ENCODE data around the gene WIPF2. TPM values are rescaled to one million over a fixed set of nuclear protein-coding genes. Genes with fewer than 3 reads are reported as not detected.

WIPF2 gene
- total and polyA plus RNA-seq, 5 donors from 2014 or later = 8.0 to 40.7 (median 9.6) TPM

DNA sequence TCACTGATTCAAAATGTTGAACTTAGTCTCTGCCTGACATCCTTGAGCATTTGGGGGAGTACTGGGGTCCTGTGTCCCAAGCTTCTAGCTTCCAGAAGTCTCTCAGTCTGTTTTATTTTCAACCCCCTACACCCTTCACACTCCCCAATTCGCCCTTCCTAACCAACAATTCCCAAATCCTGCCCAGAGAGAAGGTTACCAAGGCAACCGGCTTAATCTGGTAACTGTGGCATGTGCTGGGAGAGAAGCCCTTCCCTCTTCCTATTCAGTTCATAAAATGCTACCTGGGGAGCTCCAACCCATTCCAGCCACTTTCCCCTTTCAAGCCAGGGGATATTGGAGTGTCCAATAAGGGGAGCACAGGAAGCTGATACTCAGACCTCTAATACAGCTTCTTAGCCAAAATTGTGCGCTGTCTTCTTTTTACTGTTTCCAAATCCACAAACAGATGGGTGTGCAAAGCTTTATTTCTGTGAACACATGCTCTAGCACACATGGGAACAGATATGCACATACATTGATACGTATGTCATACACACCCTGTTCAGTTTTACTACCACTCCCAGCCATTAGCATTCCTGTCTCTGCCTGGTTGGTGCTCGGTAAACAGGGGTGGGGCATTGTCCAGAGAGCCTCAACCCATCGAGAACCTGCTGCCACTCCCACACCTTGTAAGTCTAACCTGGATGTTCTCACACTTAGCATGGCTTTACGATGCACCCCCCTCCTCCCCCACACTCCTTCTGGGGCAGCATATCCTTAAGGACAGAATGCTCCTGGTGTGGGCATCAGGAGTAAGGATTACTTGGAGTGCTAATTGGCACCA lies 43.0 kb upstream of the WIPF2 start:
- Histone ChIP-seq H3K4me3 (ENCODE audit: low read depth, low read length) (no peak overlapping the region), H3K36me3 (ENCODE audit: control insufficient read depth, insufficient read depth, low read length) (peaks cover 21% of the 10 kb centered on the region), H3K27ac (ENCODE audit: insufficient read depth, low read length, poor library complexity, severe bottlenecking) (no peak overlapping the region), H3K9me3 (ENCODE audit: control insufficient read depth in 2 of 2, low read length in 2 of 2) (no peaks in the 10 kb centered on the region), H3K4me1 (ENCODE audit: control insufficient read depth, insufficient read depth, low read length, poor library complexity, severe bottlenecking) (peaks cover 19% of the 10 kb centered on the region), H3K27me3 (ENCODE audit: control insufficient read depth, insufficient read depth, low read length) (no peaks in the 10 kb centered on the region)
- no peak for ATAC-seq (ENCODE audit: low read depth in 2 of 2)
- Mint-ChIP-seq H3K4me3 (peak overlapping the region in 3 of 4 donors; percentile 62 to 69 (median 68)), H3K27ac (peak overlapping the region in 1 of 3 donors; percentile 38), H3K4me1 (peaks cover 0 to 8% (median 5%) of the 10 kb centered on the region in 4 donors), H3K27me3 (peaks cover 4% of the 10 kb centered on the region), H3K36me3 (peaks cover 16% of the 10 kb centered on the region), H3K9me3 (no peaks in the 10 kb centered on the region)
- DNase-seq = no peak

DNA sequence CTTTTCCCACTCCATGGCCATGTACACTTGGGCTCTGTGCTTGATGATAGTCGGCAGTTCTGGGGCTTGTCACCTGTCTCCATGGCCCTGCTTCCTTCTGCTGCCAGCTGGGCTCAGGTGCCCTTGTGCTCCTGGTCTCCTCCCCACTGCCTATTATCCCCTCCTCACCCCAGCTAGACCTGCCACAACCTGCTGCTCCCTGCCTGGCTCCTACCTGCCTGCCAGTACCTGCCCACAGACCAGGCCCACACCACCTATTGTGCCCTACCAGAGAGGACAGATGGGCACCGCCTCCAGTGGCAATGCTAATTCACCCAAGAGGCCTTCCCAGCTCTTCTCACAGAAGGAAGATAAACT lies 42.4 kb upstream of the WIPF2 start:
- no peak for ATAC-seq (ENCODE audit: low read depth in 2 of 2)

DNA sequence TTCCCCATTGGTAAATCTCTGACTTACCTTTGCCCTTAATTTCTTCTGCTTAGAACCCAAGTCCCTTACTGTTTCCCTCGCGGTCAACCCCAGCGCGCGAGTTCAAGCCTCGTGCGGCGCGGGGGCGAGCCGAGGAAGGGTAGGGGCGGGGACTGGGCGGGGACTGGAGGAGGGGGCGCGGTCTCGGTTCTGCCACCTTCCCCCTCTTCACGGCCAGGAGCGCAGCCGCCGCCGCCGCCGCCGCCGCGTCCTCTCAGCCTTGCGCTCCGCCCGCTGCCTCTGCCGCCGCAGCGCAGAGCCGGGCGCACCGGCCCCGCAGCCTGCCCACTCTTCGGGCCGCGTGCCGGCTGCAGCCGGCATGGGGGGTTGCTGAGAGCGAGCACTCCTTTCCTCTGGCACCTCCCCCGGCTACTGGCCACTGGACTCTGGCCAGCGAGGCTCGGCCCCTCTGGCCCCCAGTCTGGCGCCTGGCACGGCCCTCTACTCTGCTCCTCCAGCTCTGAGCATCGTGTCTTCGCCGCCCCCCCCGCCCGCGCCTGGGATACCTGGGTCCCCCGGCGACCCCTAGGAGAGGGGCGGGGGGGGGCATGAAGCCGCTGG lies 41.7 kb upstream of the WIPF2 start, which contains the start of gene RAPGEFL1:
Gene RAPGEFL1 (plus strand): TSS at position 196 of the 600 bp plus-strand sequence. CDS start 392 bp downstream, at position 588.
- peaks cover 0 to 7% (median 3%) of the 10 kb centered on the region in 4 donors for H3K4me1 Mint-ChIP-seq
- H3K4me3 Mint-ChIP-seq = peak within 1 kb of the TSS; percentile 61 to 69 (median 65)
- Histone ChIP-seq H3K27ac (ENCODE audit: insufficient read depth, low read length, poor library complexity, severe bottlenecking) (no peak within 1 kb of the TSS), H3K4me1 (ENCODE audit: control insufficient read depth, insufficient read depth, low read length, poor library complexity, severe bottlenecking) (peaks cover 19% of the 10 kb centered on the region), H3K9me3 (ENCODE audit: control insufficient read depth in 2 of 2, low read length in 2 of 2) (no peaks in the 10 kb centered on the region), H3K4me3 (ENCODE audit: low read depth, low read length) (peak within 1 kb of the TSS; percentile 21), H3K27me3 (ENCODE audit: control insufficient read depth, insufficient read depth, low read length) (no peaks in the 10 kb centered on the region), H3K36me3 (ENCODE audit: control insufficient read depth, insufficient read depth, low read length) (peaks cover 8% of the 10 kb centered on the region)
- ATAC-seq (ENCODE audit: low read depth in 2 of 2) = peak; percentile 94
- H3K9me3 Mint-ChIP-seq = no peaks in the 10 kb centered on the region
- H3K27ac Mint-ChIP-seq = peak within 1 kb of the TSS in 2 of 3 donors; percentile 38 to 51
- peak; percentile 72 to 89 (median 74) for DNase-seq
- H3K36me3 Mint-ChIP-seq = peaks cover 9% of the 10 kb centered on the region
- peaks cover 4% of the 10 kb centered on the region for H3K27me3 Mint-ChIP-seq

More for the DNA sequence above, 42.4 kb upstream of the WIPF2 start:
- Histone ChIP-seq H3K36me3 (ENCODE audit: control insufficient read depth, insufficient read depth, low read length) (peaks cover 15% of the 10 kb centered on the region), H3K27me3 (ENCODE audit: control insufficient read depth, insufficient read depth, low read length) (no peaks in the 10 kb centered on the region), H3K27ac (ENCODE audit: insufficient read depth, low read length, poor library complexity, severe bottlenecking) (no peak overlapping the region), H3K9me3 (ENCODE audit: control insufficient read depth in 2 of 2, low read length in 2 of 2) (no peaks in the 10 kb centered on the region), H3K4me1 (ENCODE audit: control insufficient read depth, insufficient read depth, low read length, poor library complexity, severe bottlenecking) (peaks cover 19% of the 10 kb centered on the region), H3K4me3 (ENCODE audit: low read depth, low read length) (no peak overlapping the region)
- H3K9me3 Mint-ChIP-seq = no peaks in the 10 kb centered on the region
- peaks cover 10% of the 10 kb centered on the region for H3K36me3 Mint-ChIP-seq
- H3K4me1 Mint-ChIP-seq = peaks cover 0 to 7% (median 3%) of the 10 kb centered on the region in 4 donors
- H3K27me3 Mint-ChIP-seq = peaks cover 4% of the 10 kb centered on the region
- no peak for DNase-seq
- H3K27ac Mint-ChIP-seq = peak overlapping the region in 2 of 3 donors; percentile 38 to 51
- peak overlapping the region; percentile 61 to 69 (median 65) for H3K4me3 Mint-ChIP-seq

DNA sequence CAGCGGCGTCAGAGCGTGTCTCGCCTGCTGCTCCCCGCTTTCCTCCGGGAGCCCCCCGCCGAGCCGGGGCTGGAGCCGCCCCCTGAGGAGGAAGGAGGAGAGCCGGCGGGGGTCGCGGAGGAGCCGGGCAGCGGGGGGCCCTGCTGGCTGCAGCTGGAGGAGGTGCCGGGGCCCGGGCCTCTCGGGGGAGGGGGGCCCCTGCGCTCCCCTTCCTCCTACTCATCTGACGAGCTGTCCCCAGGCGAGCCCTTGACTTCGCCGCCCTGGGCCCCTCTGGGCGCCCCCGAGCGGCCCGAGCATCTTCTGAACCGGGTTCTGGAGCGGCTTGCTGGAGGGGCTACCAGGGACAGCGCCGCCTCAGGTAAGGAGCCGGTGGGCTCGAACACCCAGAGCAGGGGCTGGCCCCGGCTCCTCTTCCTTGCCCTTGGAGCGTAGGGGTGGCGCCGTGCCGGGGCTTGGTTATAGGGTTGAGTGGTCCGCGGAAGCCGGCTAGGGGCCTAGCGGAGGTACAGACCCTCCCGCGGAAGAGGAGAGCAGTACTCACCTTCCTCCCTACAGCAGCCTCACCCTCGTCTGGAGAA lies 41.0 kb upstream of the WIPF2 start:
- Histone ChIP-seq H3K36me3 (ENCODE audit: control insufficient read depth, insufficient read depth, low read length) (peaks cover 5% of the 10 kb centered on the region), H3K4me3 (ENCODE audit: low read depth, low read length) (no peak overlapping the region), H3K27me3 (ENCODE audit: control insufficient read depth, insufficient read depth, low read length) (no peaks in the 10 kb centered on the region), H3K27ac (ENCODE audit: insufficient read depth, low read length, poor library complexity, severe bottlenecking) (no peak overlapping the region), H3K9me3 (ENCODE audit: control insufficient read depth in 2 of 2, low read length in 2 of 2) (no peaks in the 10 kb centered on the region), H3K4me1 (ENCODE audit: control insufficient read depth, insufficient read depth, low read length, poor library complexity, severe bottlenecking) (peaks cover 19% of the 10 kb centered on the region)
- ATAC-seq (ENCODE audit: low read depth in 2 of 2) (no peak), DNase-seq (no peak)
- H3K27me3 Mint-ChIP-seq = peaks cover 4% of the 10 kb centered on the region
- H3K4me3 Mint-ChIP-seq = peak overlapping the region; percentile 33 to 81 (median 68)
- peaks cover 0 to 7% (median 3%) of the 10 kb centered on the region in 4 donors for H3K4me1 Mint-ChIP-seq
- H3K9me3 Mint-ChIP-seq = no peaks in the 10 kb centered on the region
- H3K27ac Mint-ChIP-seq = no peak overlapping the region
- H3K36me3 Mint-ChIP-seq = peaks cover 9% of the 10 kb centered on the region

DNA sequence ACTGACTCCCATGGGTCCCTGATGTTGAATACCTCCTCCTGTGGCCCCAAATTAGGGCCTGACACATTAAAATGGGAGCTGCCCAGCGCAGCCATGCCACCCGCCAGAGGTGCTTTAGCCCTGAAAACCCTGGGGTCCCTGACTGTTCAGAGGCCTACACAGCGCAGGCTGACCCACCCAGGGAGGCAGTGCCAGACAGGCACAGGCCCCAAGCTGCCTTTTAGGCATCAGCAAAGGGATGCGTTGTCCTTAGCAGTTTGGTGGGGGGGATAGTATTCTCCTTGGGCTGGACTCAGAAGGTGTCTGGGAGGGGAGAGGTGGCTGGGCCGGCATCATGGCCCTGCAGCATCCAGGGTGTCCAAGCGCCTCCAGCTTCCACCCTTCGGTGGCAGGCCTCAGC lies 40.4 kb upstream of the WIPF2 start:
- Histone ChIP-seq H3K9me3 (ENCODE audit: control insufficient read depth in 2 of 2, low read length in 2 of 2) (no peaks in the 10 kb centered on the region), H3K4me1 (ENCODE audit: control insufficient read depth, insufficient read depth, low read length, poor library complexity, severe bottlenecking) (peaks cover 19% of the 10 kb centered on the region), H3K36me3 (ENCODE audit: control insufficient read depth, insufficient read depth, low read length) (no peaks in the 10 kb centered on the region), H3K27ac (ENCODE audit: insufficient read depth, low read length, poor library complexity, severe bottlenecking) (no peak overlapping the region), H3K4me3 (ENCODE audit: low read depth, low read length) (no peak overlapping the region), H3K27me3 (ENCODE audit: control insufficient read depth, insufficient read depth, low read length) (no peaks in the 10 kb centered on the region)
- peaks cover 6% of the 10 kb centered on the region for H3K36me3 Mint-ChIP-seq
- ATAC-seq (ENCODE audit: low read depth in 2 of 2) (no peak), DNase-seq (no peak)
- H3K4me3 Mint-ChIP-seq = peak overlapping the region; percentile 33 to 81 (median 68)
- no peaks in the 10 kb centered on the region for H3K9me3 Mint-ChIP-seq
- no peak overlapping the region for H3K27ac Mint-ChIP-seq
- H3K27me3 Mint-ChIP-seq = peaks cover 4% of the 10 kb centered on the region
- H3K4me1 Mint-ChIP-seq = peaks cover 0 to 7% (median 1%) of the 10 kb centered on the region in 4 donors

DNA sequence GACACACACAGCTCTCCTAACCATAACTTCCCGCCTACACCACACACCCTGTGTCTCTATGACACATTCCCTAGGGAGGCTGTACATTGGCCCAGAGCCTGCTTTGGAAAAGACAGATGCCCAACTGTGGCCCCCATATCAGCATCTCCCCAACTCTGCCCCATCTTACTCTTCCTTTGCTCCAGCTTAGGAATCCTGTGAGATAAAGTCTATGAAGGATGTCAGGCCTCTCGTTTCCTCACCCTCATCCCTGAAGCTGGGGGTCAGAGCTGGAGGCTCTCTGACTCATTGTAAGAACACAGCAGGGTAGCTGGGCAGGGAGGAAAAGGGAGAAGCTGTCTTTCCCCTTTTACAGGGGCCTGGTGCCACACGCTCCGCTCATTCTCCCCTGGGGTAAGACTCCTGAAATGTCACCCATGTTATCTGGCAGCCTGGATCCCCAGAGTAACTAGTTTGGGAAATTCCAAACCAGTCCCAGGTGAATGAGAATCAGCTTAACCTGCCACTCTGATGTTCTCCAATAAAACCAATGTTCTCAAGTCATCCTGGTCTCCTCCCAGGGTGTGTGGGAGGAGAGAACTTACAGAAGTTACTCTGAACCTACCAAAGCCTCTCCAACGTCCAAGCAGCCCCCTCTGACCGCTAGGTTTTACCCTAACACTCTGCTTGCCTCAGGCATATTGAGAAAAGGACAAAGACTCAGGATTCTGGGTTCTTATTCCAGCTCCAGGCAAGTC lies 39.0 kb upstream of the WIPF2 start:
- no peaks in the 10 kb centered on the region for H3K9me3 Mint-ChIP-seq
- Histone ChIP-seq H3K4me3 (ENCODE audit: low read depth, low read length) (no peak overlapping the region), H3K36me3 (ENCODE audit: control insufficient read depth, insufficient read depth, low read length) (no peaks in the 10 kb centered on the region), H3K4me1 (ENCODE audit: control insufficient read depth, insufficient read depth, low read length, poor library complexity, severe bottlenecking) (peaks cover 19% of the 10 kb centered on the region), H3K9me3 (ENCODE audit: control insufficient read depth in 2 of 2, low read length in 2 of 2) (no peaks in the 10 kb centered on the region), H3K27me3 (ENCODE audit: control insufficient read depth, insufficient read depth, low read length) (no peaks in the 10 kb centered on the region), H3K27ac (ENCODE audit: insufficient read depth, low read length, poor library complexity, severe bottlenecking) (no peak overlapping the region)
- H3K27me3 Mint-ChIP-seq = peaks cover 4% of the 10 kb centered on the region
- ATAC-seq (ENCODE audit: low read depth in 2 of 2) = no peak
- H3K36me3 Mint-ChIP-seq = peaks cover 6% of the 10 kb centered on the region
- H3K4me1 Mint-ChIP-seq = peaks cover 0 to 7% (median 1%) of the 10 kb centered on the region in 4 donors
- peak overlapping the region in 1 of 3 donors; percentile 13 for H3K27ac Mint-ChIP-seq
- DNase-seq = no peak
- peak overlapping the region in 2 of 4 donors; percentile 4 to 86 for H3K4me3 Mint-ChIP-seq

DNA sequence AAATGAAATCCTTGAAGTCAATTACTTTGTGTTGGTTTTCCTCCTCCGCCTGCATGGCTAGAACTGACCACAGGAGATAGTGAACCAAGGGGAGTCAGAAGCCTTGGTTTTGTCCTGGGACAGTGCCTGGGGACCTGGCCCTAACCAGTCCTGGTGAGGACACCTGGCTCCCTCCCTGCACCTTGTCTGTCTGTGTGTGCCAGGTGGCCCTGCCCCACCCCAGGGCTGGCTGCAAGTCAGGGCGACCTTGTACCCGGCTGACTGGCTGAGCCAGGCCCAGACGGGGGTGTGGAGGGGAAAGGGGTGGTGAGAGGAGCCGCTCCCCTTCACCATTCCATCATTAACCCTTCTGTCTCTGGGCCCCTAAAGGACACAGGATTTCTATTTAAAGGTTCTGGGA lies 38.4 kb upstream of the WIPF2 start:
- H3K27ac ChIP-seq (ENCODE audit: insufficient read depth, low read length, poor library complexity, severe bottlenecking) = no peak overlapping the region
- no peaks in the 10 kb centered on the region for H3K9me3 ChIP-seq (ENCODE audit: control insufficient read depth in 2 of 2, low read length in 2 of 2)
- DNase-seq (no peak), ATAC-seq (ENCODE audit: low read depth in 2 of 2) (no peak)
- no peaks in the 10 kb centered on the region for H3K36me3 ChIP-seq (ENCODE audit: control insufficient read depth, insufficient read depth, low read length)
- Mint-ChIP-seq H3K27me3 (peaks cover 4% of the 10 kb centered on the region), H3K36me3 (peaks cover 5% of the 10 kb centered on the region), H3K4me3 (peak overlapping the region in 1 of 4 donors; percentile 4), H3K27ac (no peak overlapping the region), H3K4me1 (peaks cover 0 to 7% (median 1%) of the 10 kb centered on the region in 4 donors), H3K9me3 (no peaks in the 10 kb centered on the region)
- H3K4me3 ChIP-seq (ENCODE audit: low read depth, low read length) = no peak overlapping the region
- no peaks in the 10 kb centered on the region for H3K27me3 ChIP-seq (ENCODE audit: control insufficient read depth, insufficient read depth, low read length)
- H3K4me1 ChIP-seq (ENCODE audit: control insufficient read depth, insufficient read depth, low read length, poor library complexity, severe bottlenecking) = peaks cover 19% of the 10 kb centered on the region
